GF-D8 (cell line): ENCODE results near the gene PRKCB.

Experiments
- DNase-seq: peaks from one replicate; lab custom pipeline; 2025; lab: John Stamatoyannopoulos, UW

Gene PRKCB

GRCh38 chr16:23836404-23837311 lies 875 bp downstream of the PRKCB start:
- no peak for DNase-seq

- no peak for DNase-seq
Measured at GRCh38 chr16:23837553-23838308, 1.9 kb downstream of the PRKCB start.

GRCh38 chr16:23838485-23839142 lies 2.8 kb downstream of the PRKCB start:
- no peak for DNase-seq

GRCh38 chr16:23840310-23840709 lies 4.5 kb downstream of the PRKCB start:
- no peak for DNase-seq

DNA sequence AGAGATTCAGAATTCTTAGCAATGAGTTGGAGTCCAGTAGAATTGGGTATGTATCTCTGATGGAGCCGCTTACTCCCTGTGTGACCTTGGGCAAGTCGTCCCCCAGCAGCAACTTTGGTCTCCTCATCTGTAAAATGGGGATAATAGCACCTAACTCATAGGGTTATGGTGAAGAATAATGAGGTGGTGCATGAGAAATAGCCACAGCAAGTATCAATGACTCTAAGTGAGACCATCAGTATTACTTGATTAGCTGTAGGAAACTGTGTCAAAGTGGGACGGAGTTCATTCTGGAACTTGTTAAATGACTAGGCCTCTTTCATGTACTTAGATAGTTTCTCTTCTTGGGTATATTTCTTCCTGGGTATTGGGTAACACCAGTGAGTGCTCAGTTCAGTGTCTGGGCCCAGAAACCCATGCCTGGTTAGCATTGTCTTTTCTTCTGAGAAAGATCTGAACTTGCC lies 6.4 kb downstream of the PRKCB start:
- no peak for DNase-seq

DNA sequence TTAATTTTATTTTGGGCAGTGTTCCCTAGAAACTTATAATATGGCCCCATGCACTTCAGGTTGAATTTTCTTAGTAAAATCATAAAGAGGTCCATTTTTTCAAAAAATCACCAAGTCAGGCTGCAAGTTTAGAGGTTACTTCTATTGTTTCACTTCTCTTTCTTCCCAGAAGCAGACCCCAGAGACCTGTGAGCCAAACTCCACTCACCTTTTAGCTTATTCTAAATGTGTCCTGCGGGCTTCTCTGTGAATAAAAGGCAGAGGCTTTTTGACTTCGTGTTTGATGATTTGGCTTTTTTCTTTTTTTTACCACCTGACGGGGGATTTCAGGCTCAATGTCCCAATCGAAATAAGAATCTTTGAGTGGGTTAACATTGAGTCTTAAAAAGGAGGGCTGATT lies 7.4 kb downstream of the PRKCB start:
- no peak for DNase-seq

- DNase-seq, result no peak
Measured at GRCh38 chr16:23847251-23847650, 11.5 kb downstream of the PRKCB start.

DNA sequence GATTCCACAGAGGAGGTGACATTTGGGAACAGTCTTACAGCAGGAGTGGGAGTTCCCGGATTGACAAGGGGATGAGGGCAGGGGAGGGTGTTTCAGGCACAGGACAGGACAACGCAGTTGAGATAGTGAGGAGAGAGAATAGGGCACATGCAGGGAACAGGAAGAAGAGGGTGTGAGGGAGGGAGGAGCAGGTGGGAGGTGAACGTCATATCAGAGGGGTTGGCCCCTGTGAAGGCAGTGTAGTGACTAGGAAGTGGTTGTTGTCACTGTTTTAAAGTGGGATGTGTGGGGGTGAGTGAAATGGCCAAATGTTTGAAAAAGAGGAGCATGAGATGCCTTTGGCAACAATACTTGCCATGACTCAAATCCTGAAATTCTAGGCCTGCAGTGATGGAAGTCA lies 12.2 kb downstream of the PRKCB start:
- no peak for DNase-seq

DNA sequence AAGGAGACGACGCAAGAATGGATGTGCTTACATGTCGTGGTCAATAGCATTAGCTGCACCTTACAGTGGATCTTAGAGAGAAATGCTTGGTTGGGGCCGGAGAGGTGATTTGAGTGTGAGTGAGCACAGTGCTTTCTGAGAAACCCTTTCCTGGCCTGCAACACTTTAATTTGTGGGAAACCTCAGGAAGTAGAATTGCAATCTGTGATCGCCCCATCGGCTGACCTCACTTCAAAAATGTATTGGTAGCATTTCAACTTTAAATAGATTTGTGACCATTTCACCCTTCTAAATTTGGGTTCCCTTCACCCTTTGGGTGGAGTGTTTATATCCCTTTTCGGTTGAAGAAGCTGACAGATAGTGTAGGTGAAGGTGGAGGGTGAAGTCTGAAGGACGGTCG lies 13.2 kb downstream of the PRKCB start:
- DNase-seq, result no peak

GRCh38 chr16:23852794-23853562 lies 17.2 kb downstream of the PRKCB start:
- DNase-seq, result no peak

GRCh38 chr16:23855010-23855409 lies 19.2 kb downstream of the PRKCB start:
- DNase-seq, result no peak

DNA sequence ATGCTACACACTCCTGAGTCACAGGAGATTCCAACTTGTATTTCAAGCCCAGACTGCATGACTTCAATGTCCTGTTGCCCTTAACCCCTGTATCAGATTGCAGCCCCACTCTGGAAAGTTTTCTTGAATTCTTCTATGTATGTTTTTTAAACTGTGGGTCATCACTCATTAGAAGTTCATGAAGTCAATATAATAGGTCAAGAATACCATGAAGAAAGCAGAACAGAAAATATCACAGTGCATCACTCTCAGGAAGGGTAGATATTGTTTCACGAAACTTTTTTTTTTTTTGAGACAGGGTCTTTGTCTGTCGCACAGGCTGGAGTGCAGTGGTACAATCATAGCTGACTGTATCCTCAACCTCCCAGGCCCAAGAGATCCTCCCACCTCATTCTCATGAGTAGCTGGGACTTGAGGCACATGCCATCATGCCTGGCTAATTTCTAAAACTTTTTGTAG lies 20.5 kb downstream of the PRKCB start:
- DNase-seq, result no peak

GRCh38 chr16:23857256-23857880 lies 21.6 kb downstream of the PRKCB start:
- DNase-seq, result no peak

DNA sequence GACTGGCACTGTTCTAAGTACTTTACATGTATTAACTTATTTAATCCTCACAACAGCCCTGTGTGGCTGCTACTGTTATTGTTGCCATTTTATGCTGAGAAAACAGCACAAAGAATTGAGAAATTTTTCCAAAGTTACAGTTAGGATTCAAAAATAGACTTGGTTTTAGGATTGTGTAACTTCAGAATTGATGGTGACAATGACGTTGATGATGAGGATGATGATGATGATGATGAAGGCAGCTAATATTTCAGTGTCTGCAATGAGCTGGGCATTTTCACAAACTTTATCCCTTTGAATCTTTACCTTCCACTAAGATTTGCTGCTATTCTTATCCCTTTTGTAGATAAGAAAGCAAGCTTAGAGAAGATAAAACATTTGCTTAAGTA lies 22.1 kb downstream of the PRKCB start:
- no peak for DNase-seq

- peak; percentile 37 for DNase-seq
Measured at GRCh38 chr16:23858542-23858941, 22.8 kb downstream of the PRKCB start.

DNA sequence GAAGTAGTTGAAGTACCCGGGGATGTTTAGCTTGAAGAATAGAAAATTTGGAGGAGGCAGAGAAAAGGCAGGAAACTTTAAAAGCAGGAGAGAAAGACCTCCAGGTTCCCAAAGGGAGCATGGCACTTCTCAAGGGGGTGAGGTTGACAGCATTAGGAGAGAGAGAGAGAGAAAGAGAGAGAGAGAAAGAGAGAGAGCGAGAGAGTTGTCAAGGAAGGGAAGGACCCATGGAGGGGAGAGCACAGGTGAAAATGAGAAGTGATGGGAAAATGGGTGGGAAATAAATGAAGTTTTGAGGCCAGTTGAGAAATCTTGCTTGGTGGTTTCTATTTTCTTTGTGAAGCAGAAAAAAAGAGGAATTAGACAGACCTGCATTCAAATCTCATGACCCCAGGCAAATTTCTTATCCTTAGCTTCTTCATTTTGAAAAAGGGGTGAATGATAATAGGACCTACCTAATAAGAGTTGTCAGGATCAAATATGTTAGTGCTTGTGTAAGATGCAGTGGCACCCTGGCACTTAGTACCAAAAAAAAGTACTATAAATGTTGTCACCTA lies 24.0 kb downstream of the PRKCB start:
- no peak for DNase-seq

GRCh38 chr16:23861874-23862273 lies 26.1 kb downstream of the PRKCB start:
- no peak for DNase-seq

GRCh38 chr16:23862556-23862955 lies 26.8 kb downstream of the PRKCB start:
- DNase-seq, result no peak

DNA sequence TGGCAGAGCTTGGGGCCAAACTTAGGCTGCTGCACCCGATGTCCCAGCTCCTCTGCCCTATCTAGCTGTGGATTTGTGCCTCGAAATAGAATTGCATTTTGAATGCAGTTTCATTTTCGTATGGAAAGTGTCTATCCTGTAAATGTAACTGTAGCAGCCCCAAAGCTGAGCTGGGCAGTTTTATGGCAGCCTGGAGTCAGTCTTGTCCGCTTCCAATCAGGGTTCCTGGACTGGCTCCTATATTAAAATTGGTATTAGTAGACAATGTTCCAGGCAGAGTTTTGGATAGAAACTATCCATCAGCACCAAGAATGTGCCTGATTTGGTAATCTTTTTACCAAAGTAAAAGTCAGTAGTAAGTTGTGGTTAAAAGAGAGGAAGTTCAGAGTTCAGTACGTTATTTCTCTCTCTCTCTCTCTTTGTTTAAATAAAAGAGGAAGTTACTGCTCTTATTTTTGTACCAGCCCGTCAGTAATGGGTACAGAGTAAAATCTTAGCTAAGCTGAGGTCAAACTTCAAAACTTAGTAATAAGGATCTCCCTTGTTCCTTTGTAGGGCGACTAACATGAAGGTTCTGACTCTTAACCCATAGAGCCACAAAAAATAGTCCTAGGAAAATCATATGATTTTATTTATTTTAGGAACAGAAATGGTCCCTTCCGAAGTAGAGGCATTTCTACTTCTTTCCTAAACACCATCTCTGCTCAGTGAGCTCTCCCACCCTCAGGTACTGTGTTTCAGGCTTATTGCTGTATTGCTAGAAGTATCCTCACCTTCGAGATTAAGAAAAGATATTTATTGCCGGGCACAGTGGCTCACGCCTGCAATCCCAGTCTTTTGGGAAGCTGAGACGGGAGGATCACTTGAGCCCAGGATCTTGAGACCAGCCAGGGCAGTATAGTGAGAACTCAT lies 28.0 kb downstream of the PRKCB start:
- peak; percentile 91 for DNase-seq

GRCh38 chr16:23865853-23866252 lies 30.1 kb downstream of the PRKCB start:
- no peak for DNase-seq
